GM19328 (cell line): ENCODE measurements around the gene KDM4C.
"Not testable (repeated sequence)": the region's sequence is repeated elsewhere in the genome, so short reads cannot be mapped to it uniquely, and the experiment has no call there.

Experiments used
- ATAC-seq: cut with Tn5 transposase; IDR thresholded peaks from one replicate; pipeline ENCODE4 v1.9.1; 2021; ENCODE audit warnings: mild to moderate bottlenecking, moderate library complexity; ENCODE audit not compliant: unreplicated experiment

The KDM4C gene

DNA sequence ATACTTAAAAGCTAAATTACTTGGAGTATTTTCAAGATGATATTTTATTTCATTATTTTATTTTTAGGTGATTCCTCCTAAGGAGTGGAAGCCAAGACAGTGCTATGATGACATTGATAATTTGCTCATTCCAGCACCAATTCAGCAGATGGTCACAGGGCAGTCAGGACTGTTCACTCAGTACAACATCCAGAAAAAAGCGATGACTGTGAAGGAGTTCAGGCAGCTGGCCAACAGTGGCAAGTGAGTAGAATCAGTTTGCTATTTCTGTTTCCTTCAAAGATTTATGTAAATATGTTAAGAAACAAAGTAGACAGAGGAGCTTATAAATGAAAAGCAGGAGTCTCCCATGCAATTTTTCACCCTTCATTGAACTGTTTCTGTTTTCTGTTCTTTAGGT, 47.8 kb downstream of the KDM4C start:
- no peak for ATAC-seq

DNA sequence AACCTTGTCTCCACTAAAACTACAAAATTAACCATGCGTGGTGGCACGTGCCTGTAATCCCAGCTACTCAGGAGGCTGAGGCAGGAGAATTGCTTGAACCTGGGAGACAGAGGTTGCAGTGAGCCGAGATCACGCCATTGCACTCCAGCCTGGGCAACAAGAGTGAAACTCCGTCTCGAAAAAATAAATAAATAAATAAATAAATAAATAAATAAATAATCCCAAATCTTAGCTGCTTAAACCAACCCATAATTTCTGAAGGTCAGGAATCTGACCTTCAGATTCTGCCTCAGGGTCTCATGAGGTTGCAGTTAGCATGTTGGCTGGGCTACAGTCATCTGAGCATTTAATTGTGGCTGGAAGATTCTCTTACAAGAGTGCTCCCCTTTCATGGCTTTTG, 48.5 kb downstream of the KDM4C start:
- not testable (repeated sequence) for ATAC-seq

DNA sequence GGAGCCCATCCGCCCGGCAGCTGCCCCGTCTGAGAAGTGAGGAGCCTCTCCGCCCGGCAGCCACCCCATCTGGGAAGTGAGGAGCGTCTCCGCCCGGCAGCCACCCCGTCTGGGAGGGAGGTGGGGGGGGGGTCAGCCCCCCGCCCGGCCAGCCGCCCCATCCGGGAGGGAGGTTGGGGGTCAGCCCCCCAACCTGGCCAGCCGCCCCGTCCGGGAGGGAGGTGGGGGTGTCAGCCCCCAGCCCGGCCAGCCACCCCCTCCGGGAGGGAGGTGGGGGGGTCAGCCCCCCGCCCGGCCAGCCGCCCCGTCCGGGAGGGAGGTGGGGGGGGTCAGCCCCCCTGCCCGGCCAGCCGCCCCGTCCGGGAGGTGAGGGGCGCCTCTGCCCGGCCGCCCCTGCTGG, 49.9 kb downstream of the KDM4C start:
- not testable (repeated sequence) for ATAC-seq

- ATAC-seq: no peak
Observed at GRCh38 chr9:6811436-6811835, 53.7 kb downstream of the KDM4C start.

- no peak for ATAC-seq
Observed at GRCh38 chr9:6816581-6816980, 58.8 kb downstream of the KDM4C start.

- ATAC-seq: no peak
Observed at GRCh38 chr9:6818292-6818922, 60.6 kb downstream of the KDM4C start.

DNA sequence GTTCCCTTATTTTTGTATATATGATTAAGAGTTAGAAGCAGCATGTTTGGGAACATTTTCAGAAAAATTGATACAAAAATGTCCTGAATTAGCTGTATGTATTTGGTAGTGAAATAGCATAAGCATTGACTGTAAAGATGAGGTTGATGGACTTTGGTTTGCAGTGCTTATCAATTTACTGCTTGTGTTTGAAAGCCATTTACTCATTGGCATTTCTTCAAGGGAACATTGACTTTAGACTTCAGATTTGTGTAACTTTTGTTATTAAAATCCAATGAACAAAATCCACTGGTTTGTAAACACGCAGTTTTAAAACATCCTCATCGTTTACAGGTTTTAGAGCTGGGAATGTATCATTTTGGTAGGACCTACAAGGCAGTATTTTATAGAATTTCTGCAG, 61.3 kb downstream of the KDM4C start:
- ATAC-seq: no peak

- ATAC-seq: no peak
Observed at GRCh38 chr9:6819529-6819928, 61.8 kb downstream of the KDM4C start.

- ATAC-seq: no peak
Observed at GRCh38 chr9:6822696-6823095, 64.9 kb downstream of the KDM4C start.

DNA sequence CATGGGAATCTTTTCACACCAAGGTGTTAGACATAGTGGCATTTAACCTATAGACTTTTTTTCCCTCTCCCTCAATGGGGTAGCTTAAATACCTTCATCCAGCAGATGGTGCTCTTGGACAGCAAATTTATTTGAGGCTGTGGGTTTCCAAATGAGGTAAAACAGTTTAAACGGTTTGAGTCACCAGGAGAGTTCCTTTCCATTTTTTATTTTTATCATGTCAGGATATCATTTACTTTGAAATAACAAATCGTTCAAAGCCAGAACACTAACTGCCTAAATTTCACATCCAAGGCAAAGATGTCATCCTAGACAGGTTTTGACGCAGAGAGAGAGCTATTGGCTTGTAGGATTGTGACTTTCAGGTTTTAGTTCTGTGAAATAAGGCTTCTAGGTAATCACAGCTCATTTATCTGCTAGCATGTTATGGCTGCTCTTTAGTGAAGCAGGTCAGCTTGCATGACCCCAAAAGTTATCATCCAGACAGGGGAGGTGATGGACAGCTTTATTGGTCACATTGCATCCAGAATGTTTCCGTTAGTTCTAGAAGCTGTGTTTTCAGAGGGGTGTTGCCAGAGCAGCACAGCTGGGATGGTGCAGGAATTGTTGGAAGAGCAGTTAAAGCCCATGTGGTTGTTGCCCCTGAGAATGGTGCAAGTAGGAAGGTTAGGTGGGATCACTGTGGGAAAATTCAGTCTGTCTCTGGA, 69.8 kb downstream of the KDM4C start:
- no peak for ATAC-seq

DNA sequence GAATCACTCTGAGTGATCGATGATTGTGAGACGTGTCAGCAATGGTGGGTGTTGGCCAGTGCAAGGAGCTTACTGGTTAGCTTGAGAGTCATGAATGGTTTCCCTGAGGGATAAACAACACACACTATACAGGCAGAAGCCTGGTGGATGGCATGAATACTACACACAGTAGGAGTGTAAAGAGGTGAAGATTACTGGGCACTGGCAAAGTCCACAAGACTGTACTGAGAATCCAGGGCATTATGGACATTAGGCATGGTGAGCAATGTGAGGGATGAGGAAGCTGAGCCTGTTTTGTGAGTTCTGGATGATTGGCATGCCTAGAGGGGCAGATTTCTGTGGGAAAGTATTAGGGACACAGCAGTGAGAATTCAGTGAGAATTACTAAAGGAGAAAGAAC, 71.3 kb downstream of the KDM4C start:
- ATAC-seq: no peak

- ATAC-seq: no peak
Observed at GRCh38 chr9:6829536-6829935, 71.8 kb downstream of the KDM4C start.

- no peak for ATAC-seq
Observed at GRCh38 chr9:6833518-6834192, 75.9 kb downstream of the KDM4C start.

- no peak for ATAC-seq
Observed at GRCh38 chr9:6834306-6834705, 76.5 kb downstream of the KDM4C start.

DNA sequence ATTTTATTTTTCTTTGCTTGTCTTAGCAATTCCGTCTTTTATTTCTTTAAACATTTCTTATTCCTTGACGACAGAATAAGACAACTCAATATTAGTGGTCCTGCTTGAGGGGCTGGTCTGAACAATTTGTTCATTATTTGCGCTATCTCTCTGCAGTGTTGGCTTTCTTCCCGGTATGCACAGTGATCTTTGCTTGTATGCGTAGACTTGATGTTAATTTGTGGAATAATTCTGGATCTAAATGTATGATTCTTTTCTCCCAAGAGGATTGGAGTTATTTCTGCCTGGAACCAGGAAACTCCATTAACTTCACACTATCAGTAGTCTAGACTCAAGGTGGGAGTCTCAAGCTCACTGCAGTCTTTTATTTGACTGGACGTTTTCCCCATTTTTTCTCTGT, 80.4 kb downstream of the KDM4C start:
- ATAC-seq: no peak

DNA sequence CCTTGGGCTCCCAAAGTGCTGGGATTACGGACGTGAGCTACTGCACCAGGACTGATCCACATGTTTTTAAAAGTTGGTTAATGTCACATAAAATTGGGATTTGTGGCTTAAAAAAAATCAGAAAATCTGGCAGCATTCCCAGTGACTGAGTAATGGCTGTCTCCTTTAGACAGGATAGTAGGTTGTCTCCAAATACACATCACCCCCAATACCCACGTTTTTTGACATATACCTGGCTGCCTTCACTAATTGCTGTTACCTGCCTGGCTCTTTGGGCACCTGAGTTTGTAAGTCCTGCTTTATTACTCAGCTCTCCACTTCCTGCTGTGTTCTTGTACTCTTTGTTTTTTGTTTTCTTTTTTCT, 84.8 kb downstream of the KDM4C start:
- no peak for ATAC-seq

GRCh38 chr9:6843742-6844141, 86.0 kb downstream of the KDM4C start:
- no peak for ATAC-seq

GRCh38 chr9:6844267-6844666, 86.5 kb downstream of the KDM4C start:
- no peak for ATAC-seq

DNA sequence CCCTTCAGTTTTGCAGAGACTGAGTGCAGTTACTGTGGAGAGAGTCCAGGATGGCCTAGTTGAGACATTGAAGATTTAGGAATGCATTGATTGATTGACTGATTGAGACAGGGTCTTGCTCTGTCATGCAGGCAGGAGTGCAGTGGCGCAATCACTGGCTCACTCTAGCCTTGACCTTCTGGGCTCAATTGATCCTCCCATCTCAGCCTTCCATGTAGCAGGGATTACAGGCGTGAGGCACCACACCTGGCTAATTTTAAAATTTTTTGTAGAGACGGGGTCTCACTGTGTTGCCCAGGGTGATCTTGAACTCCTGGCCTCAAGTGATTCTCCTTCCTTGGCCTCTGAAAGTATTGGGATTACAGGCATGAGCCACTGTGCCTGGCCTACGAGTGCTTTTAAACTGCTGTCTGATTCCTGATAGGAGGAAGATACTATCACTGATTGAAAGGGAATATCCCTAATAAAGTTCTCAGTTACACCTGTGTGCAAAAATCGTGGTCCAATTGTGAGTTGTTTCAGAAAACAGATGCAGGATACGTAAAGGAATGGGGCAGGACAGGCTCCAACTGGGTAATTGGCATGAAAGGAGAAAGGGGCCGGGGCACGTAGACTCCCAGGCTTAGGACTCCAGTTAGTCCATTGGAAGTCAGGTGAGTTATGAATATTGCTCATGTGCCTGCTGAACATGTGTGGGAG, 87.5 kb downstream of the KDM4C start:
- no peak for ATAC-seq

GRCh38 chr9:6845880-6846279, 88.1 kb downstream of the KDM4C start:
- ATAC-seq: no peak

GRCh38 chr9:6852243-6852963, 94.6 kb downstream of the KDM4C start:
- no peak for ATAC-seq
